NCI-H2171 (cell line): ENCODE results near the gene KCNMA1.
"Not testable (repeated sequence)": the region's sequence is repeated elsewhere in the genome, so short reads cannot be mapped to it uniquely, and the experiment has no call there.

Source experiments
- DNase-seq: peaks from one replicate; lab custom pipeline; 2025; lab: John Stamatoyannopoulos, UW

KCNMA1 gene

DNA sequence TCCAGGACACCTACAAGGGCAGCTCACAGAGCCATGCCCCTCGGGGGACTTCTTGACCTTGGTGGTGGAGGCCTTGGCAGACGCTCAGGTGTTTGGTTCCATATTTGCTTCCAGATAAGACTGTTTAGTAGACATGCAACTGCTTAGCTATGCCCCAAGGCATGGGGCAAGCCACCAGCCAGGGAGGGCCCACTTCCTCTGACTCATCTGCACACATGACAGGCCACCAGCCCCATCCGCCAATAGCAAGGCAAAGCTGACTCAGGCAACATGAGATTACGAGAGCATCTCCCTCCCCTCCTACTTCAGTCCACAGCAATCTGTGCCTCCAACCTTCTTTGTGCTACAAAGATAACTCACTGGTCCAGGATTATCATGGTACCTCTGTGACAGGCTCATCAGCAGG is 54.9 kb downstream of the KCNMA1 start:
- DNase-seq: no peak

- no peak for DNase-seq
These were observed 55.9 kb downstream of the KCNMA1 start for GRCh38 chr10:77581738-77582137.

DNA sequence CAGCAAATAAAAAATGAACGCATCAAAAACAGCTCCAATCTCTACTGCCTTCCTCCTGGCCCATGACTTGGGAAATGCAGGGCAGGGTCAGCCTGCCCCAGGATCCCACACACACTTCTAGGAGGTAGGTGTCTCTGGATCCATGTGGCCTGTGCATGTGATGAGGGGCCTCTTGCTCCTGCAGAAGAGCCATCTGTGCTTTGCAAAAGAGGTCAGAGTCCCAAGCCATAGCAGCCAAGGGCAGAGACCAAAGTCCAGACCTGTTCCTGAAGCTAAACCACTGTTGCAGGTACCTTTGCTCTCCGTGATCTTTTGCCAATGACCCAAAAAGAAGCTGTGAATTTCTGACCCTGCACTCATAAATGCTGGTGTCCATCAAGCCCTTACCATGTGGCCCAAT is 57.1 kb downstream of the KCNMA1 start:
- DNase-seq: no peak

DNA sequence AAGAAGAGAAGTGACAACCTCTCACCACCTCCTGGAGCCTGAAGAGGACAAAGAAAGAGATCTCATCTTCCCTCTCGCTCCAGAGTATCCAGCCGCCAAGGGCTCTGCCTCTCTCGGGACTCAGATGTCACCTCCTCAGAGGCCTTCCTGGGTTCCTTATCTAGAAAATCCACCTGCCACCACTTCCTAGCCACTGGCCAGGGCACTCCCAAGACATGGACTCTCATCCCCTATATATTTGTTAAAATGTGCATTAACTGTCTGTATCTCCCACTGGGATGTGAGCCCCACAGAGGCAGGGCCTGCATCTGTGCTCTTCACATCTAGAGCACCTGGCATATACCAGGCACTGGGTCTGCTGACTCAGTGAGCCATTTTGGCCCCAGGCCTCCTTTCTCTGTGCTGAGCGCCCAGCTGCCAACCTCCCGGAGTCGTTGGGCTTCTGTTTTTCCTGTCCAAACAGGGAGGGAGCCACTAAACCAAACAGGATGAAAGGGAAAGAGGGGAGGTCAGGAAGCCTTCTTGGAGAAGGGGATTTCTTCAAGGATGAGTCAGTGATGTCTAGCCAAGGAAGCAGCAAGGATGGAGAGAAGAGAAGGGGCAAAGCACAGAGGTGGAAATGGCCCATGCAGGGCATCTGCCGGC is 58.9 kb downstream of the KCNMA1 start:
- DNase-seq: no peak

- DNase-seq: no peak
These were observed 59.9 kb downstream of the KCNMA1 start for GRCh38 chr10:77577666-77578229.

DNA sequence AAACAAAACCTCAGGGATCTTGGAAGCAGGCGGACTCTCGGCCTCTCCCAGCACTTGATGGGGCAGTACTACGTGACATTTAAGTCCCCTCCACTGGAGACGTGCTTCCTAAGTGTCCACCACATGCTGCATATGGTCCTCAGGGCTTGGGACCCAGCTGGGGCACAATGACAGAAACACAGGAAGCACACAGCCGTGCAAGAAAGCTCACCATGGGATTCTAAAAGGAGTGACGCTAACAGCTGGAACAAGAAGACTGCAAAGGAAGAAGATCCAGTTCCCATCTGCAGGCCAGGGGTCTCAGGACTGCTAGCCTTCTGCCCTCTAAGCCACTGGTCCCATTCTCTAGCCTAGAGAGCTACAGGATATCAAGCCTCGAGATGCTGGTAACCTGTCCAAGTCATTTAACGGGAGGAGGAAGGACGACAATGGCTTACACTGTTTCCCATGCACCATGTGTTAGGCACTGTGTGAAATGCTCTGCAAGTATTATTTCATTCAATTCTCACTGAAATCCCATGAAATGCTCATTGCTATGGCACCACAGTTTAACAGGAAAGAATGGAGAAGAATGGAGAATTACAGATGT is 61.1 kb downstream of the KCNMA1 start:
- no peak for DNase-seq

- no peak for DNase-seq
These were observed 61.6 kb downstream of the KCNMA1 start for GRCh38 chr10:77576007-77576367.

GRCh38 chr10:77575271-77576006 is 62.2 kb downstream of the KCNMA1 start:
- DNase-seq: no peak

- no peak for DNase-seq
These were observed 63.2 kb downstream of the KCNMA1 start for GRCh38 chr10:77574438-77574837.

- DNase-seq: not testable (repeated sequence)
These were observed 65.1 kb downstream of the KCNMA1 start for GRCh38 chr10:77572520-77572919.

- DNase-seq: peak; percentile 67
These were observed 66.1 kb downstream of the KCNMA1 start for GRCh38 chr10:77571490-77571889.

GRCh38 chr10:77566914-77567566 is 70.6 kb downstream of the KCNMA1 start:
- no peak for DNase-seq

DNA sequence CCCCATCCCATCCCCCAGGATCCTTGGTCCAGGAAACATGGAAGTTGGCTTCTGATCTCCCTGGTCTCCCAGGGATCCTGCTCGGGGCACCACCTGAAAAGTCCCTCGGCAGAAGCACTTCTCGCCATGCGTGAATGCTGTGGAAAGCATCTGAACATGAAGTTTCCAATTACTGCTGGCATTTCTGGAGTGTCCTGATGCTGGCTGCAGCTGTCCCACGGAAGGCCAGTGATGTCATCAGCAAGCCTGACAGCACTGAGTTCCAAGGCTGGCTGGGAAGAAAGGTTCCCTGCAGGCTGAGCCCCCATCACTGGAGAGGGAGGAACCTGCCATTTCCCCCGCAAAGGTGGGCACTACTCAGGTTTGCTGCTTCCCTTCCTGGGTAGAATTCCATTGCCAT is 71.4 kb downstream of the KCNMA1 start:
- no peak for DNase-seq

- no peak for DNase-seq
These were observed 72.0 kb downstream of the KCNMA1 start for GRCh38 chr10:77565590-77566023.

DNA sequence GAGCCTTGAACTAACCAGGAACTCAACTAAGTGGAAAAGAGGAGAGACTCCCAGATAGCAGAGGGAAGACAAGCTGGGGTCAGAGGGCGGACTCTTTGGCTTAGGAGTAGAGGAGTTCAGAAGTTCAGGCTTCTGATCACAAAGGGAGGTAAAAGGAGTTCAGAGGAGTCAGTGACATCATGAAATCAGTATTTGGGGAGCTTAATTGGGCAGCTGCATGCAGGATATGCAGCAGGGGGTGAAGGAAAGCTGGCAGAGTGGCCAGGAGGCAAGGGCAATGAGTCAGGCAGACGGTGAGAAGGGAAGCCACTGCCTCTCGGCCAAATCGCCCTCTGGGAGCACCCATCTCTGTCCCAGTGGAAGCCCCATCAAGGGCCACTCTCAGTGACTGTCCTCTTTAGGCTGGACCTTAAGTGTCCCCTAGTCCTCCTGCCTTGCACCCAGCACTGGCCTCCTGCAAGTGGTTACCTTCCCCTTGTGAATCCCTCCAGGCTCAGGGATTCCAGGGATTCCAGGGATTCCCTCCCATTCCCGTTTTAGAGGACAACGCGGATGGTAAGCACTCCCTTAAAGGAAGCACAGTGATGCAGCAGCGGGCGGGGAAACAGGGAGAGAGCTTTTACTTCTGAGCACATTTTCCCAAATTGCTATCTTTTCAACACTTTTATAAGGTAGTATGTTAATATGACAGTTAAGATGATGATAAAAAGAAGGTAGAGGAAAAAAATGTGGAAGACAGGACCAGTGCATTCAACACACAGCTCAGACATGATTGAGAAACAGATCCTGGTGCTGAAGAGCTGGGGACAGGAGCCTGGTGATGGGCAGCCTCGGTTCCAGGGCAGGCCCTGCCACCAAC is 72.6 kb downstream of the KCNMA1 start:
- DNase-seq: no peak

DNA sequence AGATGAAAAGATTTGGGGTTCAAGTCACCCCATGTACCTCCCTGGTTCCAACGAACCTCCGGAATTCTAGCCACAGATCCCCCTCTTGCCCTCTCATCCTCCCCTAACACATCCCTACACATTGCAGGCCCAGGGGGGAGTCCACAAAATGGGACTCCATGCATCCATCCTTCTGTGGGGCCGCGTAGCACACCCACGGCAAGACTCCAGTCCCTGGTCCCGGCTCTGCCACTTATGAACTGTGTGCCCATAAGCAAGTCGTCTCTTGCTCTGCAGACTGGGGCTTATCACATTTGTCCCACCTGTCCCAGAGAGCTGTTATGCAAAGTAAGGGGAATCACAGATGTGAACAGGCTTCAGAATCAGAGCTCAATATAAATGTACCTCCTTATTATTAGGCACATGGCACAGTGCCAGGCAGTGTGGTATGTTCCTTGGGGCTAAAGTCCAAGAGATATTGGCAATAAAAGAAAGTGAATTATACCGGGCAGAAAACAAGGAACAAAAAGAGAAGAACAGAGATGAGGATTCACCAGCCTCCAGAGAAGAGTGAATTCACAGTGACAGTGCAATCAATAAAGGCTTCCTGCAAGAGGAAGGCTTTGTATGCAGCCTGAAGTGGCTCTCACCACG is 73.9 kb downstream of the KCNMA1 start:
- DNase-seq: no peak

GRCh38 chr10:77562742-77563141 is 74.9 kb downstream of the KCNMA1 start:
- no peak for DNase-seq

- DNase-seq: no peak
These were observed 75.6 kb downstream of the KCNMA1 start for GRCh38 chr10:77561991-77562390.

DNA sequence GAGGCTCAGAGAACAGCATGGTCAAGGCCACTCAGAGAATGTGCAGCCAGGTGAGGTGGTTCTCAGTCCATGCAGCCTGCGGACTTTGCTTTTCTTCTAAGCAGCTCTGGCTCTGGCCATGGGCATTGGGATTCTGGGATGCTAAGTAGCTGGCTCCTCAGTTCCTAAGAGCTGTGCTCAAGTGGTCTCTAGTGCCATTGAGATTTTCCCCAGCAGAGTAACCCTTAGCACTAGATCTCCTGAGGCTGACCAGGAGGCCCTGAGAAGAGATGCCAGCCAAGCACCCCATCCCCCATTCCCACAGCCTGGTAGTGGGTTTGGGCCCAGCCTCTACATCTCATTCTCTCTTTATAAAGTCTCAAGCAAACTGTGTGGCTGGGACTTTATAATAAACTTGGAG is 77.1 kb downstream of the KCNMA1 start:
- no peak for DNase-seq

DNA sequence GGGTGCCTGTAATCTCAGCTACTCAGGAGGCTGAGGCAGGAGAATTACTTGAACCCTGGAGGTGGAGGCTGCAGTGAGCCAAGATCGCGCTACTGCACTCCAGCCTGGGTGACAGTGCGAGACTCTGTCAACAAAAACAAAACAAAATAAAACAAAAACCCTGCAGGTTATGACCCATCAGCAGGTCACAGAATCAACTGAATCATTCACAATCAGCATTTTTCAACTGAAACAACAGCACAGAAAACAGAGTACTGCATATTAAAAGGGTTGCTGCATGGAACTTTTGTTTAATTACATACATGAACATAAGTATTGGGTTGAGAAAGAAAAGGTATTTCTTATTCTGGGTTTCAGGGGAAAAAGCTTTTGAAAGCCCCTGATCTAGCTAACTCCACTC is 77.6 kb downstream of the KCNMA1 start:
- DNase-seq: no peak

DNA sequence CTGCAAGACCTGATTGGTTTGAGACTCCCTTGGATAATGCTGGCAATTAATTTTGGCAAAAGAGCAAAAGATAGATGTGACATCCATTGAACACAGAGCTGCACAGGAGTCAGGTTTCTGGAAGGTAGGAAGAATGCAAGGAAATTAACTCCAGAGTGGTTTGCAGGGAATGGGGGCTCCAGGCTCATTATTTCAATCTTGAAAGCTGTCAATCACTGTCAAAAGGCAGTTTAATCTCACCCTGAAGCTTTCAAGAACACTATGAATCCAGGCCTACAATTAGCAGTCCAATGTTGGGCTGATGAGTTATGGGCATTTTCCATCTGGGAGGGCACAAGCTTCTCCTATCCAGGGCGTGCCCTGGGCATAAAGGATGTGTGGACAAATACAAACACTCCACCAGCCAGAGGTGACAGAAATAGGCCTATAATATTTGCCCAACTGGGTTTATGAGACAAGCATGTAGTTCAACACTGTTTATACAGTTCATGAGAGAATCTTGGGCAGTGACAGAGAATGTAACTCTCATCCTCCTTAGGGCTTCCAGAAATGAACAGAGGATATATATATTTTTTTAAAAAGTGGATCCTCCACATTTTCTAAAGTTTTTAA is 80.5 kb downstream of the KCNMA1 start:
- no peak for DNase-seq
